ENCODE measurements around the gene MAPK10.

DNA sequence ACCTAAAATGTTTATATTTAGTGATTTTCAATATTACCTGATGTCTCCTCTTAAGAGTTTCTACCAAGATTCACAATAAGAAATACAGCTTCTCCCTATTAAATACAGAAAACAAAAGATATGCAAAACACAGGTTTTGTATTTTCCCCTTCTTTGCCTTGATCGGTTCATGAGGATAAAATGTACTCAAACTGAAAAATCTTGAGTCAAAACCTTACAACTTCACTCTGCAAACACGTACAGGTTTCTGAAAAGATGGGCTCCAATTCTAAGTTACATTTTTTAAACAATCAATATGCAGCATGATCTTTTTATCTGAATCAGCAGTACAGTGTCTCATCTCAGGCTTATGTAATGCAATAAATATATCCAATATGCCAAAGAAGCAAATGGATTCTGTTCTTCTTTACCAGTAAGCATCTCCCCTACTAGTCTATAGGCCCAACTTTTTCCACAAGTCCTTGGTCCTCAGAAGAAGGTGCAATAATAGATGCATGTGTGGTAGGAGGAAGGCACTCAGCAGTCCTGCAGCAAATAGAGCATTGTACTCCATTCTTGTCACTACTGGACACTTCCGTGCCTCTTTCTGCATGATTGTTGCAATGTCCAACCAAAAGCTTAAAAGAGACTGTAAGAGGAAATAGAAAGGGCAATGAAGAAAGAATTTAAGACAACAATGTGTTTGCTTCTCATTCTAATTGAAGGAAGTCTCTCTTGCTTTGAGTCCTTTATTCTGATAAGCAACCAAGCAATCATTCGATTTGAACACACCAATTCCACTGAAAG lies 3.2 kb downstream of the MAPK10 start:
- TF ChIP-seq, protein P1, sequence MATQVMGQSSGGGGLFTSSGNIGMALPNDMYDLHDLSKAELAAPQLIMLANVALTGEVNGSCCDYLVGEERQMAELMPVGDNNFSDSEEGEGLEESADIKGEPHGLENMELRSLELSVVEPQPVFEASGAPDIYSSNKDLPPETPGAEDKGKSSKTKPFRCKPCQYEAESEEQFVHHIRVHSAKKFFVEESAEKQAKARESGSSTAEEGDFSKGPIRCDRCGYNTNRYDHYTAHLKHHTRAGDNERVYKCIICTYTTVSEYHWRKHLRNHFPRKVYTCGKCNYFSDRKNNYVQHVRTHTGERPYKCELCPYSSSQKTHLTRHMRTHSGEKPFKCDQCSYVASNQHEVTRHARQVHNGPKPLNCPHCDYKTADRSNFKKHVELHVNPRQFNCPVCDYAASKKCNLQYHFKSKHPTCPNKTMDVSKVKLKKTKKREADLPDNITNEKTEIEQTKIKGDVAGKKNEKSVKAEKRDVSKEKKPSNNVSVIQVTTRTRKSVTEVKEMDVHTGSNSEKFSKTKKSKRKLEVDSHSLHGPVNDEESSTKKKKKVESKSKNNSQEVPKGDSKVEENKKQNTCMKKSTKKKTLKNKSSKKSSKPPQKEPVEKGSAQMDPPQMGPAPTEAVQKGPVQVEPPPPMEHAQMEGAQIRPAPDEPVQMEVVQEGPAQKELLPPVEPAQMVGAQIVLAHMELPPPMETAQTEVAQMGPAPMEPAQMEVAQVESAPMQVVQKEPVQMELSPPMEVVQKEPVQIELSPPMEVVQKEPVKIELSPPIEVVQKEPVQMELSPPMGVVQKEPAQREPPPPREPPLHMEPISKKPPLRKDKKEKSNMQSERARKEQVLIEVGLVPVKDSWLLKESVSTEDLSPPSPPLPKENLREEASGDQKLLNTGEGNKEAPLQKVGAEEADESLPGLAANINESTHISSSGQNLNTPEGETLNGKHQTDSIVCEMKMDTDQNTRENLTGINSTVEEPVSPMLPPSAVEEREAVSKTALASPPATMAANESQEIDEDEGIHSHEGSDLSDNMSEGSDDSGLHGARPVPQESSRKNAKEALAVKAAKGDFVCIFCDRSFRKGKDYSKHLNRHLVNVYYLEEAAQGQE (IDR thresholded peaks at IDR 0.05; ENCODE audit: insufficient read depth in 1 of 2, low read depth in 2 of 2, low read length in 2 of 2), result no peak
- TF ChIP-seq POLR2AphosphoS5 (IDR thresholded peaks at IDR 0.05; ENCODE audit: low read depth, low read length) (no peak), SIN3A (IDR thresholded peaks at IDR 0.05; ENCODE audit: borderline replicate concordance, insufficient read depth, low read length) (no peak), TAF1 (IDR thresholded peaks at IDR 0.05; ENCODE audit: borderline replicate concordance, insufficient read depth, low read length) (no peak)

Measured in PFSK-1 (cell line).